ENCODE data around the gene CDH8. TPM values are rescaled to one million over a fixed set of nuclear protein-coding genes. Genes with fewer than 3 reads are reported as not detected.
"Not testable (repeated sequence)": the region's sequence is repeated elsewhere in the genome, so short reads cannot be mapped to it uniquely, and the experiment has no call there.

Gene CDH8
- total RNA-seq, 1 donor from 2014 or later: 0.69 TPM

- POLR2A ChIA-PET: no interaction called here
- DNase-seq (no peak), ATAC-seq (ENCODE audit: low read depth) (no peak)
- no peaks in the 10 kb centered on the region for H3K27me3 Mint-ChIP-seq
- H3K27ac Mint-ChIP-seq: no peak overlapping the region
- TF ChIP-seq CTCF (IDR thresholded peaks at IDR 0.05): no peak
- no peak overlapping the region for H3K4me3 Mint-ChIP-seq
- H3K36me3 Mint-ChIP-seq (ENCODE audit: low read depth): no peaks in the 10 kb centered on the region
- no peaks in the 10 kb centered on the region for H3K4me1 Mint-ChIP-seq
- CTCF ChIA-PET: no interaction called here
- H3K9me3 Mint-ChIP-seq: no peaks in the 10 kb centered on the region
- intact Hi-C loops (cut with micrococcal nuclease): no loop called here
These were observed 228.7 kb downstream of the CDH8 start for GRCh38 chr16:61807551-61807950.

- H3K4me3 Mint-ChIP-seq; ATAC-seq (ENCODE audit: low read depth); H3K27me3 Mint-ChIP-seq; CTCF ChIA-PET; POLR2A ChIA-PET; DNase-seq; H3K9me3 Mint-ChIP-seq; H3K27ac Mint-ChIP-seq; intact Hi-C loops (cut with micrococcal nuclease); H3K4me1 Mint-ChIP-seq; H3K36me3 Mint-ChIP-seq (ENCODE audit: low read depth): not testable (repeated sequence)
These were observed 235.0 kb downstream of the CDH8 start for GRCh38 chr16:61801217-61801616.

GRCh38 chr16:61798741-61799140, 237.5 kb downstream of the CDH8 start:
- Mint-ChIP-seq H3K4me1 (no peaks in the 10 kb centered on the region), H3K9me3 (peaks cover 7% of the 10 kb centered on the region), H3K36me3 (ENCODE audit: low read depth) (no peaks in the 10 kb centered on the region), H3K27ac (no peak overlapping the region), H3K4me3 (no peak overlapping the region), H3K27me3 (no peaks in the 10 kb centered on the region)
- TF ChIP-seq CTCF (IDR thresholded peaks at IDR 0.05): no peak
- DNase-seq (no peak), ATAC-seq (ENCODE audit: low read depth) (no peak)
- intact Hi-C loops (cut with micrococcal nuclease): no loop called here
- ChIA-PET POLR2A (no interaction called here), CTCF (interaction anchor here (0.6 kb wide), 1 partner anchor 328 kb away, joined by 3 read pairs; no protein-coding TSS in a partner anchor)

GRCh38 chr16:61797961-61798507, 238.2 kb downstream of the CDH8 start:
- Mint-ChIP-seq H3K27ac (no peak overlapping the region), H3K36me3 (ENCODE audit: low read depth) (no peaks in the 10 kb centered on the region), H3K27me3 (no peaks in the 10 kb centered on the region), H3K4me1 (no peaks in the 10 kb centered on the region), H3K9me3 (peaks cover 10% of the 10 kb centered on the region), H3K4me3 (no peak overlapping the region)
- CTCF ChIA-PET: interaction anchor here (0.6 kb wide), 1 partner anchor 329 kb away, joined by 3 read pairs; no protein-coding TSS in a partner anchor
- intact Hi-C loops (cut with micrococcal nuclease): no loop called here
- no peak for ATAC-seq (ENCODE audit: low read depth)
- POLR2A ChIA-PET: no interaction called here
- no peak for TF ChIP-seq CTCF (IDR thresholded peaks at IDR 0.05)
- DNase-seq: no peak

- ATAC-seq (ENCODE audit: low read depth): no peak
- Mint-ChIP-seq H3K36me3 (ENCODE audit: low read depth) (no peaks in the 10 kb centered on the region), H3K4me3 (no peak overlapping the region), H3K27ac (no peak overlapping the region), H3K9me3 (peaks cover 10% of the 10 kb centered on the region), H3K27me3 (no peaks in the 10 kb centered on the region), H3K4me1 (no peaks in the 10 kb centered on the region)
- DNase-seq: no peak
- intact Hi-C loops (cut with micrococcal nuclease): no loop called here
- ChIA-PET CTCF (no interaction called here), POLR2A (no interaction called here)
- no peak for TF ChIP-seq CTCF (IDR thresholded peaks at IDR 0.05)
These were observed 238.9 kb downstream of the CDH8 start for GRCh38 chr16:61797296-61797795.
